ENCODE data around the gene YBX1.

GRCh38 chr1:42731585-42731984 is 49.4 kb downstream of the YBX1 start:
- TF ChIP-seq CTCF (conservative IDR thresholded peaks at IDR 0.05; ENCODE audit: low read depth, low read length), result no peak
- no peak for TF ChIP-seq EZH2 (IDR thresholded peaks at IDR 0.05; ENCODE audit: low read length, unreplicated experiment)
